B cell (primary cell): Measurements from ENCODE around the gene IL6ST.

Experiments
- EZH2 ChIP-seq: IDR thresholded peaks from 2 replicates; pipeline ENCODE4 v1.6.1; 2012; ENCODE audit warnings: borderline replicate concordance, low read depth, mild to moderate bottlenecking, moderate library complexity, low read length; ENCODE audit not compliant: insufficient read depth, poor library complexity, severe bottlenecking
- TF ChIP-seq, protein P1 (sequence below): fragments of 200-600 bp; IDR thresholded peaks from one replicate; pipeline ENCODE4 v1.8.0; 2022; ENCODE audit warnings: antibody characterized with exemption, mild to moderate bottlenecking

DNA sequence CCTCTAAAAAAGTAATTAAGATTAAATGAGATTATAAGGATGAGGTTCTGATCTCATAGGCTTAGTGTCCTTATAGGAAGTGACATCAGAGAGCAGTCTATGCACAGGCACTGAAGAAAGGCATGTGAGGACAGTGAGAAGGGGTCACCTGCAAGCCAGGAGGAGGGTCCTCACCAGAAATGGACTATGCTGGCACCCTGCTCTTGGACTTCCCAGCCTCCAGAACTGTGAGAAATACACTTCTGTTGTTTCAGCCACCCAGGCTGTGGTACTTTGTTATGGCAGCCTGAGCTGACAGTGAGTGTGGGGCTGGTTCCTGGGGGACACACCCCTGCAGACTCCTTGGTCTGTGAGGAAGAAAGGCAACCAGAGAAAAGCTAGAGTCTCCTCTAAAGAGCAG is 34.7 kb upstream of the IL6ST start:
- TF ChIP-seq, protein P1, sequence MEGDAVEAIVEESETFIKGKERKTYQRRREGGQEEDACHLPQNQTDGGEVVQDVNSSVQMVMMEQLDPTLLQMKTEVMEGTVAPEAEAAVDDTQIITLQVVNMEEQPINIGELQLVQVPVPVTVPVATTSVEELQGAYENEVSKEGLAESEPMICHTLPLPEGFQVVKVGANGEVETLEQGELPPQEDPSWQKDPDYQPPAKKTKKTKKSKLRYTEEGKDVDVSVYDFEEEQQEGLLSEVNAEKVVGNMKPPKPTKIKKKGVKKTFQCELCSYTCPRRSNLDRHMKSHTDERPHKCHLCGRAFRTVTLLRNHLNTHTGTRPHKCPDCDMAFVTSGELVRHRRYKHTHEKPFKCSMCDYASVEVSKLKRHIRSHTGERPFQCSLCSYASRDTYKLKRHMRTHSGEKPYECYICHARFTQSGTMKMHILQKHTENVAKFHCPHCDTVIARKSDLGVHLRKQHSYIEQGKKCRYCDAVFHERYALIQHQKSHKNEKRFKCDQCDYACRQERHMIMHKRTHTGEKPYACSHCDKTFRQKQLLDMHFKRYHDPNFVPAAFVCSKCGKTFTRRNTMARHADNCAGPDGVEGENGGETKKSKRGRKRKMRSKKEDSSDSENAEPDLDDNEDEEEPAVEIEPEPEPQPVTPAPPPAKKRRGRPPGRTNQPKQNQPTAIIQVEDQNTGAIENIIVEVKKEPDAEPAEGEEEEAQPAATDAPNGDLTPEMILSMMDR: no peak
- no peak for TF ChIP-seq EZH2
